Measurements from ENCODE around the gene RAD51D. TPM values are rescaled to one million over a fixed set of nuclear protein-coding genes. Genes with fewer than 3 reads are reported as not detected.
A peak's percentile ranks its signal among the peaks of the same experiment; 100 is the strongest.

Gene RAD51D
- total RNA-seq, 1 experiment from 2014 or later: 12.1 TPM

DNA sequence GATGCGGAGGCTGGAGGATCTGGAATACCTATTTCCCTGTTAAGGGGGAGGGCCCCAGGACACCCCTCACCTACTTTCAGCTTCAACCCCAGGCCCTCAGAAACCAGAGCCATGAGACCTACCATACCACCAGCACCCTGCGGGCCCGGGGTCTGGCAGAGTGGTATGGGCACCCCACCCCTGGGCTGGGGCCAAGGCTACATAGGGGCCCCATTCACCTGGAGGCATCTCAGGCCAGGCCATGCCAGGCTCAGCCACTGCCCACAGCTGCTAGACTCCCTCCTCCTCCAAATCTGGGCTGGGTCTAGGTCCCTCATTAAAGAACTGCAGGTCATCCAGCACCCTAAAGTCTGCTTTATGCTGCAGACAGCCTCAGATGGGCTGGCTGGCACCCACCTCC is 10.7 kb upstream of the RAD51D start:
- Histone ChIP-seq H3K27ac (ENCODE audit: low read depth, low read length, poor library complexity, severe bottlenecking) (no peak overlapping the region), H3K4me3 (ENCODE audit: low read depth, low read length, poor library complexity, severe bottlenecking) (no peak overlapping the region), H3K4me1 (ENCODE audit: insufficient read depth, low read length, poor library complexity, severe bottlenecking) (no peaks in the 10 kb centered on the region), H3K27me3 (replicated peaks; ENCODE audit: insufficient read depth, low read depth, low read length, poor library complexity) (no peaks in the 10 kb centered on the region), H3K36me3 (ENCODE audit: insufficient read depth, low read length, poor library complexity, severe bottlenecking) (peaks cover 3% of the 10 kb centered on the region), H3K9me3 (ENCODE audit: low read depth, low read length, poor library complexity, severe bottlenecking) (no peaks in the 10 kb centered on the region)
- ChIA-PET CTCF (no interaction called here), POLR2A (ENCODE audit: low non-redundant PET) (no interaction called here)
- no TSS peak for BruUV-seq (replicated peaks)
- TF ChIP-seq, protein P1, sequence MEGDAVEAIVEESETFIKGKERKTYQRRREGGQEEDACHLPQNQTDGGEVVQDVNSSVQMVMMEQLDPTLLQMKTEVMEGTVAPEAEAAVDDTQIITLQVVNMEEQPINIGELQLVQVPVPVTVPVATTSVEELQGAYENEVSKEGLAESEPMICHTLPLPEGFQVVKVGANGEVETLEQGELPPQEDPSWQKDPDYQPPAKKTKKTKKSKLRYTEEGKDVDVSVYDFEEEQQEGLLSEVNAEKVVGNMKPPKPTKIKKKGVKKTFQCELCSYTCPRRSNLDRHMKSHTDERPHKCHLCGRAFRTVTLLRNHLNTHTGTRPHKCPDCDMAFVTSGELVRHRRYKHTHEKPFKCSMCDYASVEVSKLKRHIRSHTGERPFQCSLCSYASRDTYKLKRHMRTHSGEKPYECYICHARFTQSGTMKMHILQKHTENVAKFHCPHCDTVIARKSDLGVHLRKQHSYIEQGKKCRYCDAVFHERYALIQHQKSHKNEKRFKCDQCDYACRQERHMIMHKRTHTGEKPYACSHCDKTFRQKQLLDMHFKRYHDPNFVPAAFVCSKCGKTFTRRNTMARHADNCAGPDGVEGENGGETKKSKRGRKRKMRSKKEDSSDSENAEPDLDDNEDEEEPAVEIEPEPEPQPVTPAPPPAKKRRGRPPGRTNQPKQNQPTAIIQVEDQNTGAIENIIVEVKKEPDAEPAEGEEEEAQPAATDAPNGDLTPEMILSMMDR (conservative IDR thresholded peaks at IDR 0.05; ENCODE audit: low read depth, low read length): no peak
- TF ChIP-seq EZH2 (IDR thresholded peaks at IDR 0.05; ENCODE audit: borderline replicate concordance, low read depth, low read length, poor library complexity, severe bottlenecking): no peak
- DNase-seq (ENCODE audit: low spot score): no peak
- intact Hi-C loops (cut with micrococcal nuclease; ENCODE audit: unreplicated experiment): no loop called here

DNA sequence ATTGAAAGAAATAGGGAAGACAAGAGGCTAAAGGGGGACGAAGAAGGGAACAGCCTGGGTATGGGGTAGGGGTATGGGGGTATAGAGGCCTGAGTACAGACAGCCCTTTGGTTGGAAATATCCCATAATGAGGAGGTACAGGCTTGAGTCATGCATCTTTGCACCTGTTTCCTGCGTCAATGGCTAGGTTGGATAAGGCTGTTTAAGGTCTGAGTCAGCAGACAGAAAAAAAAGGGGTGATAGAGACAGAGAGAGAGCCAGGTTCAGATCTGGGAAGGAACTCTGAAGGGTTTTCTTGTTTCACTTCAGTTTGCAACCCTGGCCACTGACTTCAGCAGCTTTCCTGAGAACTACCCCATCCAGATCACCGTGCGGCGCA is 10.3 kb upstream of the RAD51D start:
- CTCF ChIA-PET: no interaction called here
- Histone ChIP-seq H3K27me3 (replicated peaks; ENCODE audit: insufficient read depth, low read depth, low read length, poor library complexity) (no peaks in the 10 kb centered on the region), H3K9me3 (ENCODE audit: low read depth, low read length, poor library complexity, severe bottlenecking) (no peaks in the 10 kb centered on the region), H3K27ac (ENCODE audit: low read depth, low read length, poor library complexity, severe bottlenecking) (no peak overlapping the region), H3K4me3 (ENCODE audit: low read depth, low read length, poor library complexity, severe bottlenecking) (no peak overlapping the region), H3K36me3 (ENCODE audit: insufficient read depth, low read length, poor library complexity, severe bottlenecking) (peaks cover 3% of the 10 kb centered on the region), H3K4me1 (ENCODE audit: insufficient read depth, low read length, poor library complexity, severe bottlenecking) (no peaks in the 10 kb centered on the region)
- intact Hi-C loops (cut with micrococcal nuclease; ENCODE audit: unreplicated experiment): no loop called here
- POLR2A ChIA-PET (ENCODE audit: low non-redundant PET): no interaction called here
- DNase-seq (ENCODE audit: low spot score): no peak
- no peak for TF ChIP-seq EZH2 (IDR thresholded peaks at IDR 0.05; ENCODE audit: borderline replicate concordance, low read depth, low read length, poor library complexity, severe bottlenecking)
- TF ChIP-seq, protein P1 (conservative IDR thresholded peaks at IDR 0.05; ENCODE audit: low read depth, low read length): no peak
- no TSS peak for BruUV-seq (replicated peaks)

DNA sequence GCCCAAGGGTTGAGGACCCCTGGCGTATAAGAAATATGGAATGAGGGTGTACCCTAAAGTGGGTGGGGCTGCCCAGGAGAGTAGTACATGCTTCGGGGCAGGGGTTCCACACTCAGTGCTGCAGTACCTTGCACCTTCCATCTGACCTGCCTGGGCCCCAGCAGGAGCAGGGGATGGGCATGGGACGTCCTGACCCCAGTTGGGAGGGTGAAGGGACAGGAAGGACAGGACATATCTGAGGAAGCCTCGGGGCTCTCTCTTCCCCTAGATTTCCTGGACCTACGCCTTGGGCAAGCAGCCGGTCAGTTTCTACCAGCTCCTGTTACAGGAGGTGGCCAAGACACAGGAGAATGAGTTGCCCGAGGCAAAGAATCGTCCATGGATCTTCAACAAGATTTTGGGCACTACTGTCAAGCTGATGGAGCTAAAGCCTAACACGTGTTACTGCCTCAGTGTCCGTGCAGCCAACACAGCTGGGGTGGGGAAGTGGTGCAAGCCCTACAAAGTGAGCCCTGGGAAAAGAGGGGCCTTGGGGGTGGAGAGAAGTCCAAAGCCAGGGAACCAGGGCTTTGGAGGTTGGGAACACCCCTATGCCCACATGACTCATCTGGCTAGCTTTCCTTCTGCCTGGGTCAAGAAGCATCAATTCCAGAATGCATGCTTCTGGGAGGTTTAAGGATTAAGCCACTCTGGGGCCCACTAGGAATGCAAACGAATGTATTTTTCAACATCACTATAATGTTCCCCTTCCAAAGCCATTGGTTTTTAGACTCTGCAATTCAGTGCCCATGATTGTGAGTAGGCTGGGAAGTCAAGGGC is 9.7 kb upstream of the RAD51D start:
- POLR2A ChIA-PET (ENCODE audit: low non-redundant PET): no interaction called here
- Histone ChIP-seq H3K9me3 (ENCODE audit: low read depth, low read length, poor library complexity, severe bottlenecking) (no peaks in the 10 kb centered on the region), H3K27me3 (replicated peaks; ENCODE audit: insufficient read depth, low read depth, low read length, poor library complexity) (no peaks in the 10 kb centered on the region), H3K4me1 (ENCODE audit: insufficient read depth, low read length, poor library complexity, severe bottlenecking) (no peaks in the 10 kb centered on the region), H3K27ac (ENCODE audit: low read depth, low read length, poor library complexity, severe bottlenecking) (no peak overlapping the region), H3K36me3 (ENCODE audit: insufficient read depth, low read length, poor library complexity, severe bottlenecking) (peaks cover 3% of the 10 kb centered on the region), H3K4me3 (ENCODE audit: low read depth, low read length, poor library complexity, severe bottlenecking) (no peak overlapping the region)
- TSS peak; percentile 17 for BruUV-seq (replicated peaks)
- intact Hi-C loops (cut with micrococcal nuclease; ENCODE audit: unreplicated experiment): no loop called here
- DNase-seq (ENCODE audit: low spot score): no peak
- TF ChIP-seq EZH2 (IDR thresholded peaks at IDR 0.05; ENCODE audit: borderline replicate concordance, low read depth, low read length, poor library complexity, severe bottlenecking): no peak
- TF ChIP-seq, protein P1 (conservative IDR thresholded peaks at IDR 0.05; ENCODE audit: low read depth, low read length): no peak
- CTCF ChIA-PET: no interaction called here

Measured in A673 (cell line).